ENCODE results near the gene MPP1. TPM values are rescaled to one million over a fixed set of nuclear protein-coding genes. Genes with fewer than 3 reads are reported as not detected.
A peak's percentile ranks its signal among the peaks of the same experiment; 100 is the strongest.

Gene MPP1
- total and polyA plus RNA-seq, 9 of the 15 experiments (the other 6 are each of a cell fraction or from before 2014, with no cell fraction given) = 227 to 395 (median 283) TPM

DNA sequence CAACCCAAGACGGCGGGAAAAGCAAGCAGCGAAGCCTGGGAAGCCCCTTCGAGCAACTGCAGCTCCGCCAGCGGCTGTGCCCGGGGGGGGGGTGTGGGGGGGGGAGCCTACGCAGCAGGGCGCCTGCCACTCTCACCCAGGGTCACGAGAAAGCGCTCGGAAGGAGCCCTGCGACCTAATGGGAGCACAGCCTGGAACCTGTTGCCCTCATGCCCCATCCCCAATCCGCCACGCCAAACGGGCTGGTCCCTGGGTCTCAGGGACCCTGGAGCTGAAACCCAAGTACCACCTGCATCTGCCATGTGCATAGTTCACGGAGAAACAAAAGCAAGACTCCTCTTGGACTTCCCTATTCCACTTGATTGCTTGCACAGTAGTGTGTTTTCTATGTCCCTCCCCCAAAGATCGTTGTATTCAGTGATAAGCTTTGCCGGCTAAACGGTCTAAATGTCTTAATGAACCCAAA, 54.0 kb downstream of the MPP1 start (continued):
- TF ChIP-seq, protein P1, sequence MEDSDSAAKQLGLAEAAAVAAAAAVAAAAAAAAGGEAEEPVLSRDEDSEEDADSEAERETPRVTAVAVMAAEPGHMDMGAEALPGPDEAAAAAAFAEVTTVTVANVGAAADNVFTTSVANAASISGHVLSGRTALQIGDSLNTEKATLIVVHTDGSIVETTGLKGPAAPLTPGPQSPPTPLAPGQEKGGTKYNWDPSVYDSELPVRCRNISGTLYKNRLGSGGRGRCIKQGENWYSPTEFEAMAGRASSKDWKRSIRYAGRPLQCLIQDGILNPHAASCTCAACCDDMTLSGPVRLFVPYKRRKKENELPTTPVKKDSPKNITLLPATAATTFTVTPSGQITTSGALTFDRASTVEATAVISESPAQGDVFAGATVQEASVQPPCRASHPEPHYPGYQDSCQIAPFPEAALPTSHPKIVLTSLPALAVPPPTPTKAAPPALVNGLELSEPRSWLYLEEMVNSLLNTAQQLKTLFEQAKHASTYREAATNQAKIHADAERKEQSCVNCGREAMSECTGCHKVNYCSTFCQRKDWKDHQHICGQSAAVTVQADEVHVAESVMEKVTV (CRISPR knock-in tag; IDR thresholded peaks at IDR 0.05) = no peak
- peak; percentile 51 for TF ChIP-seq TBP (optimal IDR thresholded peaks at IDR 0.05; ENCODE audit: low read depth, low read length)
- TF ChIP-seq NEUROD1 (IDR thresholded peaks at IDR 0.05; ENCODE audit: borderline replicate concordance, low read depth, low read length, partially characterized antibody) = peak; percentile 26
- TF ChIP-seq, protein P2, sequence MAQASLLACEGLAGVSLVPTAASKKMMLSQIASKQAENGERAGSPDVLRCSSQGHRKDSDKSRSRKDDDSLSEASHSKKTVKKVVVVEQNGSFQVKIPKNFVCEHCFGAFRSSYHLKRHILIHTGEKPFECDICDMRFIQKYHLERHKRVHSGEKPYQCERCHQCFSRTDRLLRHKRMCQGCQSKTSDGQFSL (CRISPR knock-in tag; IDR thresholded peaks at IDR 0.05) = peak; percentile 90
- TF ChIP-seq, protein P2 (tag; IDR thresholded peaks at IDR 0.05) = peak in 1 of 2 experiments; percentile 64; a peak in 2 of 4 replicates
- TF ChIP-seq PHF20 (IDR thresholded peaks at IDR 0.05; ENCODE audit: partially characterized antibody) = peak; percentile 12
- no peak for TF ChIP-seq HNRNPLL (IDR thresholded peaks at IDR 0.05; ENCODE audit: low read depth, low read length, poor library complexity, severe bottlenecking)
- TF ChIP-seq, protein P3, sequence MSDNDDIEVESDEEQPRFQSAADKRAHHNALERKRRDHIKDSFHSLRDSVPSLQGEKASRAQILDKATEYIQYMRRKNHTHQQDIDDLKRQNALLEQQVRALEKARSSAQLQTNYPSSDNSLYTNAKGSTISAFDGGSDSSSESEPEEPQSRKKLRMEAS (CRISPR knock-in tag; IDR thresholded peaks at IDR 0.05) = 0 out of 2 replicates have a peak, but pooled peaks have one; percentile 37
